IPS DF 6.9 (cell line): Measurements from ENCODE around the gene SPTBN5.

Source experiments
- DNase-seq: peaks from one replicate; pipeline ENCODE4 v3.0.0-alpha.2; 2013; ENCODE audit warnings: low read depth, low spot score
- H3K27ac ChIP-seq: one replicate; pipeline ENCODE4 v1.5.1; 2013; ENCODE audit warnings: low read length, control low read depth
- H3K27me3 ChIP-seq: 2 replicates; pipeline ENCODE4 v1.6.1; 2013; ENCODE audit warnings: mild to moderate bottlenecking, low read length; ENCODE audit not compliant: control insufficient read depth, insufficient read depth
- H3K36me3 ChIP-seq: 2 replicates; pipeline ENCODE4 v1.6.1; 2013; ENCODE audit warnings: low read length; ENCODE audit not compliant: control insufficient read depth, insufficient read depth
- H3K4me1 ChIP-seq: 2 replicates; pipeline ENCODE4 v1.6.1; 2013; ENCODE audit warnings: low read length; ENCODE audit not compliant: control insufficient read depth, insufficient read depth
- H3K4me3 ChIP-seq: 2 replicates; pipeline ENCODE4 v1.5.1; 2013; ENCODE audit warnings: mild to moderate bottlenecking, low read length
- H3K9me3 ChIP-seq: 2 replicates; pipeline ENCODE4 v1.6.1; 2013; ENCODE audit warnings: low read length, inconsistent platforms; ENCODE audit not compliant: control insufficient read depth, insufficient read depth
- WGBS: extraction: QIAGEN DNeasy Blood & Tissue Kit; methylation state at CpG from one replicate; pipeline ENCODE4 v1.1.7; 2013; ENCODE audit warnings: mixed read lengths, missing lambda C conversion rate; ENCODE audit not compliant: insufficient read length, insufficient coverage; 5-methylcytosine and 5-hydroxymethylcytosine counted together

SPTBN5 gene

DNA sequence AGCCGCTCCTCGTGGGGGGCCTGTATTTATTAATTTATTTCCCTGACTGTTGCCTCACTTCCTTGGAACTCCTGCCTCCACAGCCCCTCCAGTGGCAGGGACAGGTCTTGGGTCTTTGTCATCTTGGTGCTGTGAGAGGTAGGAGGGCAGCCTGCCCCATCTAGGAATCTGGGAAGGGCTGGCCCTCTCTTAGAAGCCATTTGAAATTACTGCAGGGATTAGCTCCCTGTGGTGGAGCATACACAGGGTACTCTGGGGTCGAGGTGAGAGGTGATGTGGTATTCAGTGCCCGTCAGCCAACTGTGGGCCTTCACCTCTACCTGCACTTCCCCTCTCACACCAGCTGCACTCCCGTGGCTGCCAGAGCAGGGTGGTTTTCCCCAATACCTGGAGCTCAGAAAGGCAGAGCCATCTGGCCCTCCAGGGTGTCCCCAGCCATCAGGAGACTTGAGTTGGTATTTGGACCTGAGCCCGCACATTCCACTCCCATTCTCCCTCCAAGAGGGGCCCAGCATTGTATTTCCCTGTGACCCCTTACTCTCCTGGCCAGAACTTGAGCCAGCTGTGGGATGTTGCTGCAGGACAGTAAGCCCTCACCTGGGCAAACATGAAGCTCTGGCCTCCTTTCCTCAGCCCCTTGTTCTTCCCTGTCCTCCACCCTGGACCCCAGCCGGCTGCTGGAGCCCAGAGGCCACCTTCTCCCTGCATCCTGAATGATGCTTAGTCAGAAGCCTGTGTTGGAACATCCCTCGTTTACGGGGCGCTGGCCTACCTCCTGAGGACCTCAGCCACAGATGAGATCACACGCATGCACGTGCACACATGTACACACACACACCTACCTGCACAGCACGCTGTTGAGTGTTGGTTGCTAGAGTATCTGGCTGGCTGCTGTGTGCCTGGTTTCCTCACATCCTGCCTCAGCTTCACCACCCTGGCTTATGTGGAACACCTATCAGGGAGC lies 68.0 kb downstream of the SPTBN5 start:
- DNase-seq = no peak
- no peak overlapping the region for H3K4me3 ChIP-seq
- no CpG with 5 or more reads among the region's 13 CpGs for WGBS

DNA sequence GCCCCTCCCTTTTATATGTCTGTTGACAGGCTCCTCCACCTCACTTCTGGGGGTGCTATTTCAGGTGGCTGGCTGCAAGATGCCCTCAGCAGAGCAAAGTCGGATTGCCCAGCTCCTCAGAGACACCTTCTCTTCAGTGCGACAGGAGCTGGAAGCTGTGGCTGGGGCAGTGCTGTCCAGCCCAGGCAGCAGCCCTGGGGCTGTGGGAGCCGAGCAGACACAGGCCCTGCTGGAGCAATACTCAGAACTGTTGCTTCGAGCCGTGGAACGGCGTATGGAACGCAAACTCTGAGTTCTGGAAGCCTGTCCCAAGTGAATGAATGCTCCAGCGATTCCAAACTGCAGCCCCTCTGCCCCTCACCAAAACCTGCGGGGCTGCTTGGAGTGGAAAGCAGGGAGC lies 68.7 kb downstream of the SPTBN5 start:
- WGBS = no CpG with 5 or more reads among the region's 10 CpGs
- H3K27me3 ChIP-seq = no peaks in the 10 kb centered on the region
- no peak for DNase-seq
- 0 out of 2 replicates have a peak, but pooled peaks cover 7% of the 10 kb centered on the region for H3K36me3 ChIP-seq
- no peak overlapping the region for H3K4me3 ChIP-seq
- H3K9me3 ChIP-seq = no peaks in the 10 kb centered on the region
- H3K4me1 ChIP-seq = no peaks in the 10 kb centered on the region
- no peak overlapping the region for H3K27ac ChIP-seq

More for the DNA sequence above, 68.0 kb downstream of the SPTBN5 start:
- Histone ChIP-seq H3K4me1 (no peaks in the 10 kb centered on the region), H3K9me3 (no peaks in the 10 kb centered on the region), H3K27me3 (no peaks in the 10 kb centered on the region), H3K27ac (no peak overlapping the region), H3K36me3 (0 out of 2 replicates have a peak, but pooled peaks cover 7% of the 10 kb centered on the region)

DNA sequence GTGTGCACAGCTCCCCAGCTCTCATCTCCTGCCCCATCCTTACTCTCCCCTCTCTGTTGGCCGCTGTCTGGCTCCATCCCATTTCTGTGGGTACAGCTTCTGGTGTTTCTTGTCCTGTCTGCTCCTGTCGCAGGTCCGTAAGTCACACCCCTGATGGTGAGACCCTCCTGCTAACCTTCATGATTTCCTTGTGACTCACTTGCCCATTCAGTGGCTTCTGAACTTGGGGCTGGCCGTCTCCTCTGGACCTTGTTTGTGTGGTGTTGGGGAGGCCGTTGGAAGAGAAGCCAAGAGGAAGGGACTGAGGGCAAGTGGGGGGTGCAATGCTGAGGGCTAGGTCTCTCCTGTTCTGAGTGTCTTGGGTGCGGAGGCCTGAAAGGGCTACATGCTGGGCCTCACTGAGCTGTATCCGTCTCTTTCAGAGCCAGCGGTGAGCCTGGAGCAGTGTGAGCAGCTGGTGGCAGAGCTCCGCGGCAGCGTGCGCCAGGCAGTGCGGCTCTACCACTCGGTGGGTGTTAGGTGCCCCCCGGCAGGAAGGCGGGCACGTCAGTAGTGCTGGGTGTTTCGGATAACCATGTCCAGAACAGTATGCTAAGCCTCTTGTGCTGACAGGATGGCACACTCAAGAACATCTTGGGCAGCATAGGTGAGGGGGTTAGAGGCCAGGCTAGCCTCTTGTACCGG lies 69.6 kb downstream of the SPTBN5 start:
- H3K9me3 ChIP-seq = no peaks in the 10 kb centered on the region
- H3K4me3 ChIP-seq = no peak overlapping the region
- no peaks in the 10 kb centered on the region for H3K4me1 ChIP-seq
- DNase-seq = no peak
- no peaks in the 10 kb centered on the region for H3K27me3 ChIP-seq
- H3K27ac ChIP-seq = no peak overlapping the region
- 0 out of 2 replicates have a peak, but pooled peaks cover 7% of the 10 kb centered on the region for H3K36me3 ChIP-seq
- no CpG with 5 or more reads among the region's 19 CpGs for whole genome bisulfite sequencing

DNA sequence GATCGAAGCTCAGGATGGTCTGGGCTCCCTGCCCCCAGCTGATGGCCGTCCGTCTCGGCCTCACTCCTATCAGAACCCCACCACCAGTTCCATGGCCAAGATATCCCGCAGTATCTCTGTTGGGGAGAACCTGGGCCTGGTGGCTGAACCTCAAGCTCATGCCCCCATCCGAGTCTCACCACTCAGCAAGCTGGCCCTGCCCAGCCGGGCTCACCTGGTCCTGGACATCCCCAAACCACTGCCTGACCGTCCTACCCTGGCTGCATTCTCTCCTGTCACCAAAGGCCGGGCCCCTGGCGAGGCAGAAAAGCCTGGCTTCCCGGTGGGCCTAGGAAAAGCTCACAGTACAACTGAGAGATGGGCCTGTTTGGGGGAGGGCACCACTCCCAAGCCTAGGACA lies 70.4 kb downstream of the SPTBN5 start:
- H3K27ac ChIP-seq = no peak overlapping the region
- WGBS = no CpG with 5 or more reads among the region's 11 CpGs
- no peak overlapping the region for H3K4me3 ChIP-seq
- H3K36me3 ChIP-seq = 0 out of 2 replicates have a peak, but pooled peaks cover 10% of the 10 kb centered on the region
- no peaks in the 10 kb centered on the region for H3K27me3 ChIP-seq
- H3K4me1 ChIP-seq = no peaks in the 10 kb centered on the region
- no peaks in the 10 kb centered on the region for H3K9me3 ChIP-seq
- DNase-seq = no peak

DNA sequence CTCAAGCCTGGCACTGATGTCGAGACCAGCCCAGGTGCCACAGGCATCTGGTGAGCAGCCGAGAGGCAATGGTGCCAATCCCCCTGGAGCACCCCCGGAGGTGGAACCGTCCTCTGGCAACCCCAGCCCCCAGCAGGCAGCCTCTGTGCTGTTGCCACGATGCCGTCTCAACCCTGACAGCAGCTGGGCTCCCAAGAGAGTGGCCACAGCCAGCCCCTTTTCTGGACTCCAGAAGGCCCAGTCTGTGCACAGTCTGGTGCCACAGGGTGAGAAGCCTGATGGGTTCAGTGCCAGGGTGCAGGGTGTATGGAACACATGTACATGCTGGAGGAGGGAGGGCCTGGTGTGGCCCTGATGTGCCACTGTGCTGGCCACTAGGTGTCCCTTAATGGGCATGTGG lies 70.9 kb downstream of the SPTBN5 start:
- Histone ChIP-seq H3K4me3 (no peak overlapping the region), H3K36me3 (0 out of 2 replicates have a peak, but pooled peaks cover 10% of the 10 kb centered on the region), H3K9me3 (no peaks in the 10 kb centered on the region), H3K27ac (no peak overlapping the region), H3K27me3 (no peaks in the 10 kb centered on the region), H3K4me1 (no peaks in the 10 kb centered on the region)
- DNase-seq = no peak
- WGBS = no CpG with 5 or more reads among the region's 6 CpGs

DNA sequence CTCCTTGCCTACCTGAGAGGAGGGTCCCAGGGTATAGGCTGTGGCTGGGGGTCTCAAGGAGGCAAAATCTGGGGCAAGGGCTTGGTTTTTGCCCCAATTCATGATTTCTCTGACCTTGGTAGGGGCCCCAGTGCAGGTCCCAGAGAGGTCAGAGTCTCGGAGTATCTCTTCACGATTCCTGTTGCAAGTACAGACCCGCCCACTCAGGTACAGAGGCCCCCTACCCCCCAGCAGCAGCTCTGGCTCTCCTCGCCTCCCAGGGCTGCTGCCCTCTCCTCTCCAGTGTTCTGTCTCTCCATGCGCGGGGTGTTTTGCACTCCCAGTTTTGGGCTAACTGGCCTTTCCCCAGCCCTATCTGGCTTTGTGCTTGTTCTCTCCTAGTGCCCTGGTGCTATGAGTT lies 71.4 kb downstream of the SPTBN5 start:
- Histone ChIP-seq H3K4me3 (no peak overlapping the region), H3K9me3 (no peaks in the 10 kb centered on the region), H3K27ac (no peak overlapping the region), H3K27me3 (no peaks in the 10 kb centered on the region), H3K4me1 (no peaks in the 10 kb centered on the region), H3K36me3 (0 out of 2 replicates have a peak, but pooled peaks cover 10% of the 10 kb centered on the region)
- WGBS = no CpG with 5 or more reads among the region's 6 CpGs
- DNase-seq = no peak

DNA sequence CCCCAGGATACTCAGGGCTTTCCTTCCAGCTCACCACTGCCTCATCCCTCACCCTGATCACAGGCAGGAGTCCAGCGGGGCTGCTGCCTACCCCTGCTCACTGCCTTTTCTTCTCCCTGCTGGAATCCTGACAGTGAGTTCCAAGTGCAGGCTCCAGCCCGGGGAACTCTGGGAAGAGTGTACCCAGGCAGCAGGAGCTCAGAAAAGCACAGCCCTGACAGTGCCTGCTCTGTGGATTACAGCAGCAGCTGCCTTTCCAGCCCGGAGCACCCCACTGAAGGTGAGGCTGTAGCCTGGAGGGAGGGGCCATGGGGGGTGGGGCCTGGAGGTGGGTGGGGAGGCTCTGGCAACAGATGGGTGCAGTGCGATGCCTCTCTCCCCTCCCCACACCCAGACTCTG lies 72.0 kb downstream of the SPTBN5 start:
- 0 out of 2 replicates have a peak, but pooled peaks cover 12% of the 10 kb centered on the region for H3K36me3 ChIP-seq

DNA sequence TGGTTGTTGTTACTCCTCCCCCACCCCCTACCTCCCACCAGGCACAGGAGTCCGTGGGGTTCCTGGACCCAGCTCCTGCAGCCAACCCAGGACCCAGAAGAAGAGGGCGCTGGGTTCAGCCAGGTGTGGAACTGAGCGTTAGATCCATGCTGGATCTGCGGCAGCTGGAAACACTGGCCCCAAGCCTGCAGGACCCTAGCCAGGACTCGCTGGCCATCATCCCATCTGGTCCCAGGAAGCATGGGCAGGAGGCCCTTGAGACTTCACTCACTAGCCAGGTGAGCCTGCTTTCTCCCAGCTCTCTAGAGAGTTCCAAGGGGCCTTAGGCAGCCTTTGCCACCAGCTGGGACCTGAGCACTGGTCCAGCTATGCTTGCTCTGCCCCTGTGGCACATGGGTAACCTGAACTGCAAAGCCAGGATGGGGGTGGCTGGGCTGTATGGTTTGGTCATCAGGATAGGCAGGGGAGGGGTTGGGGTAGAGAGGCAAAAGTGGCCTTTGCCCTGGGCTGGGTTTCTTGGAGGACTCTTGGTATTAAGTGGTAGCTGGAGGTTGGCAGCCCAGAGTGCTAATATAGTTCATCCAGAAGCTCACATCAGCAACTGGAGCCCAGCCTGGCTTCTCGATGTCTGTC lies 72.9 kb downstream of the SPTBN5 start:
- no peak overlapping the region for H3K27ac ChIP-seq
- WGBS = no CpG with 5 or more reads among the region's 6 CpGs
- H3K36me3 ChIP-seq = 0 out of 2 replicates have a peak, but pooled peaks cover 12% of the 10 kb centered on the region
- no peaks in the 10 kb centered on the region for H3K27me3 ChIP-seq
- no peak overlapping the region for H3K4me3 ChIP-seq
- DNase-seq = no peak
- no peaks in the 10 kb centered on the region for H3K4me1 ChIP-seq
- no peaks in the 10 kb centered on the region for H3K9me3 ChIP-seq

More for the DNA sequence above, 72.0 kb downstream of the SPTBN5 start:
- no peak overlapping the region for H3K27ac ChIP-seq
- no CpG with 5 or more reads among the region's 4 CpGs for WGBS
- H3K9me3 ChIP-seq = no peaks in the 10 kb centered on the region
- H3K4me3 ChIP-seq = no peak overlapping the region
- no peaks in the 10 kb centered on the region for H3K4me1 ChIP-seq
- H3K27me3 ChIP-seq = no peaks in the 10 kb centered on the region
- DNase-seq = no peak

DNA sequence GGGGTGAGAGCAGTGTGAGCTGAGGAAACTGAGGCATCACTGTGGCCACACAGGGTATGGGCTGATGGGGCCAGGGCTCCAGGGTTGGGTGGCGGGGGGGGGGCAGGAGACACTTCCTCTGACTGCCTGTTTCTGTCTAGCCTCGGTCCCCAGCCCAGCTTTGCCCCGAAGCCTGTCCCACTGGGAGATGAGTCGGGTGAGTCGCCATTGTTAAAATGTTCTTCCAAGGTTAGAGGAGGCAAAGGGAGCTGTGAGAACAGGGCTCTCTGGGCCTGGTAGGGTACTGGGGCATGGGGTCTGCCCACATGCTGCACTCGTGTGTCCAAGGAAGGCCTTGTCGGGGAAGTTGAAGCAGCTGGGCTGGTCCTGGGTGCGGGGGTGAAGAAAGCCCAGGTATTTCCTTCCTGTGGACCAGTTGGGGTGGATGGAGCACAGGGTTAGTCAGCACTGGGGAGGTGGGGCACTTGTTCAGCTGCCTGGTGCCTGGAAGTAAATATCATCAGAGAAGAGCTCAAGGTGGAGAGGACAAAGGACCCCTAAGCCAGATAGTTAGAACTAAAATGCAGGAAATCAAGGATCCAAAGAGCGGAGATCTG lies 74.3 kb downstream of the SPTBN5 start:
- WGBS = no CpG with 5 or more reads among the region's 9 CpGs
- Histone ChIP-seq H3K36me3 (0 out of 2 replicates have a peak, but pooled peaks cover 12% of the 10 kb centered on the region), H3K27me3 (no peaks in the 10 kb centered on the region), H3K4me3 (no peak overlapping the region), H3K27ac (no peak overlapping the region), H3K9me3 (no peaks in the 10 kb centered on the region), H3K4me1 (no peaks in the 10 kb centered on the region)
- DNase-seq = no peak

DNA sequence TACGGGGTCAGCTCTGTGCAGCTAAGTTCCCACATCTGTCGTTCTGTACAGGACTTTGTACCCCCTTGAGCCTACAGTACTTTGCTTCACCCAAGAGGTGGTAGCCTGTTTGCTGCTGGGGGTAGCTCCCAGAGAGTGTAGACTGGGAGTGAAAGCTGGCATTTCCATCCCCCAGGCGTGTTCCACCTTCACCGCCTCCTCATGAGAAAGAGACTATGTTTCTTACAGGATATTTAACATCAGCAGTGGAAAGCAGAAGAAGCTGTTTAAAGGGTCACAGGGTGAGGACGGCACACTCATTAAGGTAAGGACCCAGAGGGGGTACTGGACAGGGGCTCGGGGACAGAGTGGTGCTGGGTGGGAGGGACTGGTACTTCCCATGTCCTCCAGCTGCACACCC lies 76.1 kb downstream of the SPTBN5 start:
- no CpG with 5 or more reads among the region's 6 CpGs for WGBS
- no peak for DNase-seq
- H3K36me3 ChIP-seq = 0 out of 2 replicates have a peak, but pooled peaks cover 6% of the 10 kb centered on the region

More for the DNA sequence above, 76.1 kb downstream of the SPTBN5 start:
- Histone ChIP-seq H3K27me3 (no peaks in the 10 kb centered on the region), H3K27ac (no peak overlapping the region), H3K4me1 (no peaks in the 10 kb centered on the region), H3K4me3 (no peak overlapping the region), H3K9me3 (no peaks in the 10 kb centered on the region)
